NCI-H2081 treated with DMSO at 0.1 percent for 48 hours (cell line): Measurements from ENCODE around the gene SERGEF.

Source experiments
- DNase-seq: peaks from one replicate; lab custom pipeline; 2025; lab: John Stamatoyannopoulos, UW

The SERGEF gene

DNA sequence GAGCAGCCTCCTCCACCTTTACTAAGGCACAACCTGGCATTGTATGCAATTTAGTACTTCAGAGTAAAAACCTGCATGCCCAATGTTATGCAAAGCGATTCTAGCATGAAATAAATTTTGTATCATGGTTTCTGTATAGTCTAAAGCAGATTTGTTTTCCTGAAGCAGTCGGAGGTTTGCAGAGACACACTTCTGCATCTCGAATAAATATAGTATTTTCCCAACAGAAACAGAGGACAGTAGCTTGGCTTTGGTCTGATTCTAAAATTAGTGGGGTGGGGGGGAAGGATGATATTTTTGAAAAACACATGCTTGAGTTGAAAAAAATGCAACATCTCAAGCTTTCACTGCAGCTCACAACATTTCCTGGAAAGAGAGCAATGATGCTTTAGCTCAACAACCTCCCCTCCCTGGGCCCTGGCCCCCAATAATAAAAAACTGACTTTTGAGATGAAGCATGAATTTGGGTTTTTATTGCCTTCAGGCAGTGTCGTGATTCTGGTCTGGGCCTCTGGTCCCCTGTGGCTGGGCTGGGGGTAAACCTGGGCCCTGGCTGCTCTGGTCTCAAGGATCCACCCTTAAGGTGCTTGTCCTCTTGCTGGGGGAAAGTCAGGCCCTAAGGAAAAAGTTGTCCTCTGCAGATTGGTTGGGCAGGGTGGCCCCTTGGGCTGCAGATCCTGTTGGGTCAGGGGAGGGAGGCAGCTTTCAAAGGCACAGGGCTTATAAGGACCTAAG, 230.1 kb downstream of the SERGEF start:
- DNase-seq = no peak

DNA sequence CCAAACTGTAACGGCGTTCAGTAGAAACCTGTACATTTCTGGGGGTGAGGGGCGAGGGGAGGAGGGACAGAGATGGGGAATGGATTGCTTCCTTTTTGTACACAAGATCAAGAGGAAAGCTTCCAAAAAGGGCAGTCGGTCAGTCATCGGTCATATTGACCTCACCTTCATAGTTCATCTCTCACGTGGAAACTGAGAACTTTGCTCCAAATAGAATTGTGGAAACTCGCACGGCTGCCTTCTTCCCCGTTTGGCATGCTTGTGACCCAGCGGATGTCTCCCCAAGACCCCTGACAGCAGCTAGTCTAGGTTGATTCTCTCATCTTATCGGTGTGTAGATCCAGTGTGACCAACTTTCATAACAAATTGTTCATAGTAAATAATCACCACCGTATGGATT, 230.7 kb downstream of the SERGEF start:
- DNase-seq = no peak

DNA sequence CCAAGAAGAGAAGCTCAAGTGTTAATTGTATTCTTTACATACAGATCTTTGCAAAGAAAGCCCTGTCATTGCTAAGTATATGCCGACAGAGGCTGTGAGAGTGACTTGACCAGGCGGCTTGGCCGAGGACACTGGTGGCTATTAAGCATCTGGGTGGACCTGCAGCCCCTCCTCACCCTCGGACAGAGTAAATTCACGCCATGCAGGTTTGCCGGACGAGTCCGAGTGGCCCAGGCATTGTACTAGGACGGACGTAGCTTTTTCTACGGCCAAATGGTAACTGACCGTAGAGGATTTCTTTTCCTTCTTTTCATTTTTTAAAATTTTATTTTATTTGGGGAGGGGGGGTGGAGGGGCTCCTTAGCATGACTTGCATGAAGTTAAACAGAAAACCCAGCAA, 231.2 kb downstream of the SERGEF start:
- DNase-seq = no peak

DNA sequence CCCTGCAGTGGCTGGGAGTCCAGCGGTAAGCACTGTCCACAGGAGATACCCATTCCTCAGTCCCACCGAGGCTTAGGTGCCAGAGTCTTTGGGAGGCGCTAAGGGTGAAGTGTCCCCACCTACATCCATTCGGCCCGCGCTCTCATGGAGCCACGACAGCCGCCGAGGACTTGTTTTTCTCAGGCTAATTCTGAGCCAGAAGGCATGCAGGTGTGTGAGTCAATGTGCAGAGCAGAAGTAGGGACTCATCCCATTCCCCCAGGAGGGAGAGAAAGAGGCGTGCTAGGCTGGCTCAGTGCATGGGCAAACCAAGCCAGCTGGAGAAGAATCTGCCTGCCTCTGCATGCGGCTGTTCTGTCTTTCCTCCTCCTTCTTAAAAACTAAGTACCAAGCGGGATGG, 231.6 kb downstream of the SERGEF start:
- DNase-seq = no peak

DNA sequence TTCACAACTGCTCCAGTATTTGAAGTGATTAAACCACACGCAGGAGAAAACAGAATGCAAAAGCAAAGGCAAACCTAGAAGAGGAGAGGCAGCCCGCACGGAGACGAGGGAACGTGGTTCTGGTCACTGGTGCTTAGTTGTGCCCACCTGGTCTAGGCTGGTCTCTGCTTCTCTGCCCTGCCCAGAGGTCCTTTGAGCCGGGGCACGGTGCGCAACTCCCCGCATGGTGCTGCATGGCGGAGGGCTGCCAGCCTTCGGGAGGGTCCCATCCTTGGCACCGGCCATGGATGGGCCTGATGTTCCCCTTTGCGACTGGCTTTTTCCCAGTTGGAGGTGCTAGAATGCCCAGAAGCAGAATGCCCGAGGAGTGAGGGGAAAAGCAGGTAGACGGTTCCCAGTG, 232.2 kb downstream of the SERGEF start:
- no peak for DNase-seq

DNA sequence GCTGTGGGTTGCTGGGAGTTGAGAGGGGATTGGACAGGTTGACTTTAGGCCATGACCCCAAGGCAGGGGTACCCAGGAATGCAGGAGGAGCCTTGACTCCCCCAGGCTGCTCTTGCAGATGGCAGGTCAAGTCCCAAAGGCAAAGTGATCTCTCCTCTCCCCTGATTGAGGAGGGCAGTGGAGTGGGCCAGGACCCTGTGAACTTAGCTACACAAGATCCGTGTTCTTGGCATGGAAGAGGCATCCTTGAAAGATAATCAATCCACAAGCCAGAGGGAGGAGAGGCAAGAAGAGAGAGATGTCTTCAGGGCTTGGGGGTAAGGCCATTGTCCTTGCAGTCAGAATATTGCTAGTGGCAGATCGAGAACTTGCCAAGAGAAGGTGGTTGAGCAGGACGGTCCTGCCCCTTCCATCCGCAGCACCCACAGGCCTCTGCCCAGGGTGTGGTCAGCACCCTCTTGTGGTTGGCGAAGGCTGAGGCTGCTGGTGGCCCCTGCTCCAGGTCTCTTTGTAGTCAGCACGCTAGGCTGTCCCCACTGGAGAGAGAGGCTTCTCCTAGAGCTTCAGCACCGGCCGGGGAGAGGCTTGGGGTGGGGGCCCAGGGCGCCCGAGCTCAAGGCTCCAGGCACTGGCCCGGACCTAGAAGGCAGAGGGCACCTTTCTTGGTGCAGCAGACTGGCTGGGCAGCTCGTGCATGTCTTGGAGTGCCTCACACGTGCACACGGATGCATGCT, 232.8 kb downstream of the SERGEF start:
- no peak for DNase-seq

DNA sequence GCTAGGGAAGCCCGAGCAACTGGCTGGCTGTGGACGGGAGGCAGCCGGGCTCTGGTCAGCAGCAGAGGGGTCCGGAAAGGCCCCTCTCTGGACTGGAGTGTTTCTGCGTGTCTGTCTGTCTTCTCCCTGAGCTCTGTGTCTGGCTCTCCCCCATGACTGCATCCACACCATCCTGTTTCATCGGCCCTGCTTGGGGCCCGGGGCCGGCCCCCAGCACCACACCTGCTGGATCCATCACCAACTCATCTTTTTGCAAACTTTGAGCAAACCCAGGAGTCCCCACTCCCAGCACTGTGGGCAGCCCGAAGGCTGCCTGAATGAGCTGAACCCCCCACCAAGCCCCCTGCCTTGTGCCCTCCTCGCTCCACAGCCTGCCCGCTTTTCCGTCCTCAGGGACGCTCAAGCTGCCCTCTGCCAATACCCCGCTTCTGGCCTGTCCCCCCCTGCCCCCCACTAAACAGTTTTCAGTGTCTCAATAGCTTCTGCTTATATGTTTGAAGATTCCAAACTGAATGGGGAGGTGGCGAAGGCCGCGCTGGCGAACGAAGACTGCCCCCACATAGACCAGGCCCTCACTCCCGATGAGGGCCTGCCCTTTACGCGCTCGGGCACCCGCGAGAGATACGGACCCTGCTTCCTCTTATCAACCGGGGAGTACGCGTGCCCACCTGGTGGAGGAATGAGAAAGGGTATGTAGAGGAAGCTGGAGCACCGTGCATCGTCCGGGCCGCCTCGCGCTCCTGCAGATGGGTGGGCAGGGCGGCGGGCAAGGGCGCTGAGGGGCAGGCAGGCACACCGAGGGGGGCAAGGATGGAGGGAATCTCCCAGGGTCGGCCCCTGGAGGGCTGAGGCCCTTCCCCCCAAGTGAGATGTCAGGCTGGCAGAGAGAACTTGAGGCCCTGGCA, 233.6 kb downstream of the SERGEF start:
- no peak for DNase-seq

DNA sequence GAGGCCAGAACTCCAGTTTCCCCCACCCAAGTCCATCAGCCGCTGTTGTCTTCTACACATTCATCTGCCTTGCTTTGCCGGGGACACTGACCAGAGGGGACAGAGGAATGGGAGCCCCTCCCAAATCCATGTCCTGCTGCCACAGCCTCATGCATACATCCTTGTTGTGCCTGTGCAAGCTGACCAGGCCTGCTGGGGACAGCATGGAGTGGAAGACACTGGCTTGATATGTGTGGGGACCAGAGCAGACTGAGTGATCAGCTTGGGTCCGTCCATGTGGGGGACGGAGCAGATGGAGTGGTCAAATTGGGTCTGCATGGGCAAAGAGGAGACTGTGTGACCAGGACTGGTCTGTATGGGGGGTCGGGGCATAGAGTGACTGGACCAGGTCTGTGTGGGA, 234.5 kb downstream of the SERGEF start:
- no peak for DNase-seq

DNA sequence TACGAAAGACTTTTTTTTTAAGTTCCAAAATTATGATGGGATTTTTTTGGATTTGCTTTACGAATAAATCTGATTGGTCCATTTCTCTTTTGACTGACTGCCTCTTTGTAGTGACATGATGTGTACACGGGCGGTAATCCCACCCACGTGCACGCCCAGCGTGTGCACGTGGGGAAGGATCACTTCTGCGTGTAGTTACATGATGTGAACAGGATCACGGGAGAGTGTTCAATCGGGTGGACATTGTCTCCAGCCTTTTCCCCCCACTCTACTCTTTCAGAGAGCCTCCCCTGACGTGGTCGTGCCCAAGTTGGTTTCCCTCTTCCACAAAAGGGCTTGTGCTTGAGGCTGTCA, 235.1 kb downstream of the SERGEF start:
- no peak for DNase-seq

DNA sequence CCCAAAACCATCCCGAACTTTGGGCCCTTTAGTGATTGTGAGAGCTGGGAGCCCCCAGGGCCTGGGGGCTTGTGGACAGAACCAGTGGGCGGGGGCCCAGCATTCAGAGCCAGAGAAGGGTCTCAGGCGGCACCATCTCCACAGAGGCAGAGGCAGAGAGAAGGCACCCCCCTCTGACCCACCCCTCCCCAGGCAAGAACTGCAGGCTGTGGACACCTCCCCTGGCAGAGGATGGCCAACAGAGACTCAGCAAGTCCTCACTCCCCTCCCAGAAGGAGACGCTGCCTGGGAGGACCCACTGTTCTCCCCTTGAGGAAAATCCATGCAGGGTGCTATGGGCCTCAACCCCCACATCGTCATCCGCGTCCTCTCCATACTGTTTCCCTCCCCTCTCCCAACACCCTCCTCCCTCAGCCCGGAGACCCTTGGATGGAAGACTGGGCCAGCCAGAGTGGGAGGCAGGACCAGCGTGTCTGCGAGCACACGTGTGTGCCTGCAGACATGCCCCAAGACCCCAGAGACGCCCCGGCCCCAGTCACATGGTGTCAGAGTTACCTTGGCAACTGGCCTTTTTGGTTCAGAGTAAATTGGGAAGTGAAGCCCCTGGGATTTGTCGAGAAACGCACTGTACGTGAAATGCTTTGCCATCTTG, 235.6 kb downstream of the SERGEF start:
- no peak for DNase-seq

DNA sequence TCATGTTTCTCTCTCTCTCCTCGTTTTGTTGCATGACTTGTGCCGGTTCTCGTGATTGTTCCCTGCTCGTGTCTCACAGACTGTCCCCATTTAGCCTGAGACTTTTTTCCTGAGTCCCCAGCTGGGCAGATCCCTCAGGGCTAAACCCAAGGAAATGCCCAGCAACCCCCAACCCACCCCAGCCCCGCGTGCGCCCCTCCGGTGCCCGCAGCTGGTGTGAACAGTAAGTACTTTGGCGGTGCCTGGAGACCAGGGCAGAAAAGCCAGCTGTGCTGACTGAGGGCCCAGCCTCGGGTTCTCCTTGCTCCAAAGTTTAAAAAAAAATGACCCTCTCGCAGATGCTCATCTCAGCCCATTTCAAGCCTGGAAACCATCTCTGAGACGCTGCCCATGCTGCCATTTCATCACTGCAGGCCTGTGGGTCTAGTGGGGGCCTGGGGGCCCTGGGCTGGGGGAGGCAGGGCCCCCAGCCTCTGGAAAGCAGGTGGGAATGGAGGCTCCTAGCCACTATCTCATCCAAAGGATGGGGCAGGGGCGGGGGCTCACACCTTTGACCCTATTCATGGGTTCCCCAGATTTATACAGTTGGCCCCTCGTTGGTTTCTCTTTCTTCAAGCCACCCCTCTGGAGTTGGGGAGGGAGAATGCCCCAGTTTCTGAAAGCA, 236.5 kb downstream of the SERGEF start:
- no peak for DNase-seq

DNA sequence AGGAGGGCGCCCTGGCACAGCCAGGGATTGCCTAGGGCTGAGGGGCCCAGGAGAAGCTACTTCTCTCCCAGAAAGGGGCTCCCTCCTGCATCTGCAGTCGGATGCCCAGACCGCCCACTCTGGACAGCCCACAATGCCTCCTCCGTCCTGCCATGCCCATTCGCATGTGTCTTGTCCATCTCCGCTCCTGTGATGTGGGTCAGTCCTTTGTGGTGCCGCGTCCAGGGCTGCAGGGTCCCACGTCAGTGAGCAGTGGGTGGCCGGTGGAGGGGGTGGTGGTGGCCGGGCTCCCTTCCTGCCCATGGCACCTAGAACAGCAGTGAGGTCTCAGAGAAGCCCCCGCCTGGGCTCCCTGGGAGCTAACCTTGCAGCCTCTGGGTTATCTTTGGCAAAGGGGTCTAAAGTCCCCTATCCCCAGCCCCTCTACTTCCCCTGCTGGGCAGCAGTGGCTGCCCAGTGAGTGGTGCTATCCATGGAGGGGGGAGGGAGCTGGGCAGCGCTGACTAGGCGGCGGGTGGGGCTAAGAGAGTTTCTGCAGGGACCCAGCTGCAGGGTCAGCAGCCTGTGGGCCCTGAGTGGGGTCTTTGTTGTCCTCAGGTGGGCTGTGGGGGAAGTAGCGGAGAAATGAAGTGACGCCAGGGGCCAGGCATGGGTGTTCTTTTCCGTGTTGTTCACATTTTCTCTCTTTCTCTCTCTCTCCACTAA, 237.2 kb downstream of the SERGEF start:
- DNase-seq = no peak

DNA sequence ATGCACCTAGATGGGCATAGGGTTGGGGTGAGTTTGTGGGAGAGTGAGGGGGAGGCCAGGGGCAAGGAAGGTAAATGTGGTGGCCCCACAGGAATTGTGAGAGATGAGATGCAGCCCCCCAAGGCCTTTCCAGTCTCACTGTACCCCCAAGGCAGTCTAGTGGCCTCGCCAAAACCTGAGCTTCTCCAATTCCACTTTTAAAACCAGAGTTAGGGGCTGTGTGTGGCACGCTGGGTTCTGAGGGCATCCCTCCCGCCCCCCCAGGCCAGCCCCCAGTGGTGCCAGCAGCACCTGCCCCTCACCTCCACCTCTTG, 237.9 kb downstream of the SERGEF start:
- no peak for DNase-seq

DNA sequence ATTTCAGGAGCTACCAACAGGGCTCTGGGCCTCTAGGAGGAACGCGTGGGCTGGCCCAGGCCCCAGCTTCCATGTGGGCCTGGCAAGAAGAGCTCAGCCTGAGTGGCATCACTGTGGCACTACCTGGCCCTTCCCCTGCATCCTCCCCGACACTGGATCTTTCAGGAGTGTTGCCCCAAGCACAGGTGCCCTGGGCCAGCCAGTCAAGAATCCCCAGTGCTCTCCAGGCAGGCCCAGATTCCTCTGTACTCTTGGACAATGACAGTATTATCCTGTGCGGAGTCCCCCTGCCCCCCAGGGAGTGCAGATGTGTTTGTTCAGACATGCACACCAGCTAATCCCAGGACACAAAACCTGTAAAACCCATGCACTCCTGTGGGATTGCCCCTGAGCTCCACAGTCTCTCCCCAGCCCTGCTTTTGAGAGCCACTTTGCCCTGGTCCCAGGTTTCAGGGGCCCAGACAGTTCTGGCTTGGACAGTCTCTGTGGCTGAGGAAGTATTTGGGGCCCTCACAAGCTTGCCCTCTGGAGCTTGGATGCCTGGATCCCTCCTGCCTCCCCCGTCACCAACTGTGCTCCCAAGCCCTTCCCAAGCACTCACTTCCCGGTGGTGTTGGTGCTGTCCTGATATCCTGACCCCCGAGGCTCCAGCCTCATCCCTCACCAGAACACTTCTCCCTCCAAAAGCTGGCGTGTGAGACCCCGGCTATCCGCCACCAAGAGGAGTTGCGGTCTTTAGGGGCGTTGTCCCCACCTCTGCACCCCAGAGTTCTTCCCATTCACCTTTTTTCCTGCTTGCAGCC, 238.4 kb downstream of the SERGEF start:
- no peak for DNase-seq

DNA sequence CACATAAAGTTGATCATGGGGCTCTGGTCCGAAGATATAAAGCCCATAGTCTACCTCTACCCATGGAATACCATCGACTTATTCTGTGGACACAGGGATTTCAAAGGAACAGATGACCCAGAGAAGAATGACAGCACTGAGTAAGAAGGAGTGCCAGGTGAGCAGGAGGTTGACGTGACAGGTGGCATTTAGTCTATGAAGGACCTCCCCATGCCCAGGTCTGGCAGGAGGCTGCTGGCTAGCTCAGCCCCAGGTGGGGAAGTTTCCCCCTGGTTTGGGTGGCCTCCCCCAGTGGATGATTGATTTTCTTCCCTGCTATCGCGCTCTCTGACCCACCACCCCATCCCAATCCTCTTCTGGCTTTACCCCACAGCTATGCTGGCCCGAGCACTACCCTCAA, 239.2 kb downstream of the SERGEF start:
- no peak for DNase-seq

DNA sequence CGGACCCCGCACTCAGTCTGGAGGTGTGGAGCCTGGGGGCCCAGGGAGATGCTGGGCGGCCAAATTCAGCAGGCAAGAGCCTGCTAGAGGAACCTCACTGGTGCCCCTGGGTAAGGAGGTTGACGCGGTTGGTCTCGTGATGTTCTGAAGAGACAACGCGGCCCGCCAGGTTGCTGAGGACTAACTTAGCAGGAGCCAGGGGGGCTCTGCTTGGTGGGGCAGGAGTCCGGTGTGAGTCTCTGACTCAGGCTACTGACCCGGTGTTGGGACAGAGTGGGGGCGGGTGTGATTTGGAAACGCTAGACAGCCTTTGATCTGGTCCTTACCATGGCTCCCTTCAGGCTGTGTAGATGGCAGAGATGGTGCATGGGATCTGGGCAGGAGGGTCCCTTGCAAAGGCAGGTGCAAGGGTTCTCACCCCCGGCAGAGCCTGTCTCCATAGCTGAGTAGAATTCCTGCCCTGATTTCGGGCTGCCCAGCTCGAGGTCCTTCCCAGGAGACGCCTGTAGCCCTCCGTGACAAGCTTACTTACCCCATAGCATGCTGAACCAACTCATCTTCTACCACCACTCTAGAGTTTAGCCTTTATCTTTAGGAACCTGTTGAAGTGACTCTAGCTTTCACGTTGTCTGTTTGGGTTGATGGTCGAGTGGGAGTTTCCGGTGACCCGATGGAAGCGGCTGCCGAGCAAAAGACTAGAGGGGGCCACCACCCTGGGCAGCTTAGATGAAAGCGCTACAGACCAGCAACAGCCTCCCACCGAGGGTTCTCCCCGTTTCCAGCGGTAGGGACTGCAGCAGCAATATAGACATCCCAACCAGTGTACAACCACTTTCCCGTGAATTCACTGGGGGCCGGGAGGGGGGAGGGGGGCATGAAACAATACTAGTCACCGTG, 239.9 kb downstream of the SERGEF start:
- no peak for DNase-seq

DNA sequence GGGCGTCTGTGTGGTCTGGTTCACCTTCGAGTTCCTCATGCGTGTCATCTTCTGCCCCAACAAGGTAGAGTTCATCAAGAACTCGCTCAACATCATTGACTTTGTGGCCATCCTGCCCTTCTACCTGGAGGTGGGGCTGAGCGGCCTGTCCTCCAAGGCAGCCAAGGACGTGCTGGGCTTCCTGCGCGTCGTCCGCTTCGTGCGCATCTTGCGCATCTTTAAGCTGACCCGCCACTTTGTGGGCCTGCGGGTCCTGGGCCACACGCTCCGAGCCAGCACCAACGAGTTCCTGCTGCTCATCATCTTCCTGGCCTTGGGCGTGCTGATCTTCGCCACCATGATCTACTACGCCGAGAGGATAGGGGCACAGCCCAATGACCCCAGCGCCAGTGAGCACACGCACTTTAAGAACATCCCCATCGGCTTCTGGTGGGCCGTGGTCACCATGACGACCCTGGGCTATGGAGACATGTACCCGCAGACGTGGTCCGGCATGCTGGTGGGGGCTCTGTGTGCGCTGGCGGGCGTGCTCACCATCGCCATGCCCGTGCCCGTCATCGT, 240.9 kb downstream of the SERGEF start:
- DNase-seq = no peak

DNA sequence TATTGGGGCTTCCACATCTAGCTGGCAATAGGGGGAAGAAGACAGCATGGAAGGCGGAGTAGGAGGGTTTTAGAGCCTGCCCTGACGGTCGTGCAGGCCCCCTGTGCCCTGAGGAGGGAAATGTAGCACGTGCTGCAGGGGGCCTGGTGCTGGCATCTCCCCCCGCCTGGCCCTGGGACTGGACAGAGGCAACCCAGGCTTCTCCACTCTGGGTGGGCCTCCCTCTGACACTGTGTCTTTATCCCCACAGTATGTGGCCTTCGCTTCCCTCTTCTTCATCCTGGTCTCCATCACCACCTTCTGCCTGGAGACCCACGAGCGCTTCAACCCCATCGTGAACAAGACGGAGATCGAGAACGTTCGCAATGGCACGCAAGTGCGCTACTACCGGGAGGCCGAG, 241.4 kb downstream of the SERGEF start:
- DNase-seq = no peak

DNA sequence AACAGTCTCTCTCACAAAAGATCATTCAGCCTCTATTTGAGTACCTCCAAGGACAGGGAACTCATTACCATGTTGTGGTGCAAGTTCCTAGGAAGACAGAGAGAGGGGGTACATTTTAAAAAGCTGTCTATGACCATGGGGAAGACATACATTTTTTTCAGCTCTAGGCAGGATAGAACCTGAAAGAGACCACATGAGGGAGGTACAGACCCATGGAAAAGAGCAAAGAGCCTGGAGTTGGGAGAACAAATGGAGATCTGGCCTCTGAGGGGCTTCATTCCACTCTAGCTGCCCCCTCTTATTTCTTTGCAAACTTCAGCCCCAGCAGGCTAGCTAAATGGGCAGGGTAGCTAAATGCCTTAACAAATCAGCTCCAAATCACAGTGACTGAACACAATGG, 241.9 kb downstream of the SERGEF start:
- DNase-seq = no peak
